A673 (cell line): Measurements from ENCODE around the gene LAMA2. TPM values are rescaled to one million over a fixed set of nuclear protein-coding genes. Genes with fewer than 3 reads are reported as not detected.
A peak's percentile ranks its signal among the peaks of the same experiment; 100 is the strongest.

ENCODE experiments used
- BruUV-seq: library from RNA; stranded (reverse); fragments of 400-500 nt; replicated peaks from 2 replicates; lab custom pipeline; 2021; lab: Mats Ljungman, UMichigan
- CTCF ChIA-PET: fragments of 300-600 bp; sonication (Branson Sonifier 250); formaldehyde crosslinking; loops from one replicate; lab custom pipeline; 2022; ENCODE audit warnings: antibody characterized with exemption; lab: Charles Lee
- POLR2A ChIA-PET: fragments of 300-600 bp; sonication (Branson Sonifier 250); formaldehyde crosslinking; loops from one replicate; lab custom pipeline; 2022; ENCODE audit warnings: antibody characterized with exemption; ENCODE audit not compliant: low non-redundant PET; lab: Charles Lee
- DNase-seq: peaks from one replicate; pipeline ENCODE4 v3.0.0-alpha.2; 2015; ENCODE audit warnings: low spot score
- H3K27ac ChIP-seq: fragments of 200-600 bp; sonication (generic); 2 replicates; pipeline ENCODE4 v1.5.1; 2016; ENCODE audit warnings: mixed run types, low read depth, mild to moderate bottlenecking, mixed read lengths, antibody characterized with exemption, low read length; ENCODE audit not compliant: poor library complexity, severe bottlenecking
- H3K27me3 ChIP-seq: fragments of 200-600 bp; sonication (generic); replicated peaks from 2 replicates; pipeline ENCODE4 v1.6.1; 2017; ENCODE audit warnings: mixed run types, low read depth, mild to moderate bottlenecking, mixed read lengths, antibody characterized with exemption, low read length; ENCODE audit not compliant: insufficient read depth, poor library complexity
- H3K36me3 ChIP-seq: fragments of 200-600 bp; sonication (generic); 2 replicates; pipeline ENCODE4 v1.6.1; 2016; ENCODE audit warnings: mixed run types, mild to moderate bottlenecking, mixed read lengths, antibody characterized with exemption, low read length; ENCODE audit not compliant: insufficient read depth, poor library complexity, severe bottlenecking
- H3K4me1 ChIP-seq: fragments of 200-600 bp; sonication (generic); 2 replicates; pipeline ENCODE4 v1.6.1; 2017; ENCODE audit warnings: mixed run types, mild to moderate bottlenecking, mixed read lengths, antibody characterized with exemption, low read length; ENCODE audit not compliant: insufficient read depth, poor library complexity, severe bottlenecking
- H3K4me3 ChIP-seq: fragments of 200-600 bp; sonication (generic); 2 replicates; pipeline ENCODE4 v1.5.1; 2016; ENCODE audit warnings: low read depth, mixed run types, mild to moderate bottlenecking, mixed read lengths, low read length; ENCODE audit not compliant: poor library complexity, severe bottlenecking
- H3K9me3 ChIP-seq: fragments of 200-600 bp; sonication (generic); 2 replicates; pipeline ENCODE4 v1.6.1; 2016; ENCODE audit warnings: mixed run types, low read depth, mild to moderate bottlenecking, mixed read lengths, antibody characterized with exemption, low read length; ENCODE audit not compliant: poor library complexity, severe bottlenecking
- EZH2 ChIP-seq: fragments of 200-600 bp; sonication (generic); IDR thresholded peaks from 2 replicates; pipeline ENCODE4 v1.6.1; 2017; ENCODE audit warnings: borderline replicate concordance, low read depth, mild to moderate bottlenecking, mixed read lengths, antibody characterized with exemption, low read length; ENCODE audit not compliant: poor library complexity, severe bottlenecking
- intact Hi-C: fragments of 100-400 bp; cut with micrococcal nuclease; formaldehyde crosslinking; loops from one replicate; pipeline ENCODE4 v1.10.0; 2022; ENCODE audit not compliant: unreplicated experiment
- total RNA-seq: library from RNA; stranded (reverse); gene quantifications from 2 replicates; pipeline ENCODE4 v1.2.3, GENCODE V29; 2021
- TF ChIP-seq, protein P1 (sequence below): fragments of 300-800, 200-600 bp; sonication (generic); conservative IDR thresholded peaks from 2 replicates; pipeline ENCODE4 v1.5.1; 2017; ENCODE audit warnings: low read depth, mild to moderate bottlenecking, antibody characterized with exemption, low read length, moderate library complexity, mixed read lengths

Gene LAMA2
- total RNA-seq, 1 experiment from 2014 or later: 2.2 TPM

DNA sequence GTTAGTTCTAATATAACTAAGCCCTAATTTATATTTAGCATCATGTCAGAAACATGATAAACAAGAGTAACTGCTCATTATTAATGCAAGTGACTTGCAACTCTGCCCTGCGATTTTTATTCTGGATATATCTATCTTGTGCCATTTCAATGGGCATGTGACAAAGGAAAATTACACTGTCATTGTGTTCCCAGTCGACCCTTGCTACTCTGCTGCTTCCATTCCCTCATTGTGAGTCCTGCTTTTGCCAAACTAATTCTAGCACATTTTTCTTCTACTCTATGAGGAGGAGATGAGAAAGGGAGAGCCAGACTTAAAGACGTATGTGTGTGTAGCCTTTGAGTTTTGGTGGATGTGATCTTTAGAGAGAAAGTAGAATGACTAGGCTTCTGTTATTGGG is 551.2 kb downstream of the LAMA2 start:
- no peak overlapping the region for H3K4me3 ChIP-seq
- H3K36me3 ChIP-seq: no peaks in the 10 kb centered on the region
- TF ChIP-seq, protein P1, sequence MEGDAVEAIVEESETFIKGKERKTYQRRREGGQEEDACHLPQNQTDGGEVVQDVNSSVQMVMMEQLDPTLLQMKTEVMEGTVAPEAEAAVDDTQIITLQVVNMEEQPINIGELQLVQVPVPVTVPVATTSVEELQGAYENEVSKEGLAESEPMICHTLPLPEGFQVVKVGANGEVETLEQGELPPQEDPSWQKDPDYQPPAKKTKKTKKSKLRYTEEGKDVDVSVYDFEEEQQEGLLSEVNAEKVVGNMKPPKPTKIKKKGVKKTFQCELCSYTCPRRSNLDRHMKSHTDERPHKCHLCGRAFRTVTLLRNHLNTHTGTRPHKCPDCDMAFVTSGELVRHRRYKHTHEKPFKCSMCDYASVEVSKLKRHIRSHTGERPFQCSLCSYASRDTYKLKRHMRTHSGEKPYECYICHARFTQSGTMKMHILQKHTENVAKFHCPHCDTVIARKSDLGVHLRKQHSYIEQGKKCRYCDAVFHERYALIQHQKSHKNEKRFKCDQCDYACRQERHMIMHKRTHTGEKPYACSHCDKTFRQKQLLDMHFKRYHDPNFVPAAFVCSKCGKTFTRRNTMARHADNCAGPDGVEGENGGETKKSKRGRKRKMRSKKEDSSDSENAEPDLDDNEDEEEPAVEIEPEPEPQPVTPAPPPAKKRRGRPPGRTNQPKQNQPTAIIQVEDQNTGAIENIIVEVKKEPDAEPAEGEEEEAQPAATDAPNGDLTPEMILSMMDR: no peak
- TF ChIP-seq EZH2: no peak
- no peaks in the 10 kb centered on the region for H3K9me3 ChIP-seq
- POLR2A ChIA-PET: no interaction called here
- DNase-seq: no peak
- H3K4me1 ChIP-seq: no peaks in the 10 kb centered on the region
- H3K27me3 ChIP-seq: no peaks in the 10 kb centered on the region
- CTCF ChIA-PET: no interaction called here
- H3K27ac ChIP-seq: no peak overlapping the region
- intact Hi-C loops: no loop called here
- no TSS peak for BruUV-seq

DNA sequence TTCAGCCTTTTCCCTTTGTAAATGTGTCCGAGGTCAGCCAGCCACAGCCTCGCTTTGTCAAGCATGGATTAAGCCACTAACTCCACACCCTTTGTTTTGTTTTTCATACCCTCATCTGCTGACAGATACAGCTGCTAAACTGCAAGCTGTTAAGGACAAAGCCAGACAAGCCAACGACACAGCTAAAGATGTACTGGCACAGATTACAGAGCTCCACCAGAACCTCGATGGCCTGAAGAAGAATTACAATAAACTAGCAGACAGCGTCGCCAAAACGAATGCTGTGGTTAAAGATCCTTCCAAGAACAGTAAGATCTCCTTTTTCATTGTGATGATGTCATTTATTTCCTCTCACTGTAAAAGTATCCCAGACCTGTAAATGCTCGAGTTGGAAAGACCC is 557.8 kb downstream of the LAMA2 start:
- H3K27ac ChIP-seq: no peak overlapping the region
- peak; percentile 15 for DNase-seq
- POLR2A ChIA-PET: no interaction called here
- H3K4me3 ChIP-seq: no peak overlapping the region
- no peaks in the 10 kb centered on the region for H3K36me3 ChIP-seq
- no peaks in the 10 kb centered on the region for H3K27me3 ChIP-seq
- H3K9me3 ChIP-seq: no peaks in the 10 kb centered on the region
- CTCF ChIA-PET: no interaction called here
- TF ChIP-seq, protein P1: no peak
- TF ChIP-seq EZH2: no peak
- no TSS peak for BruUV-seq
- no peaks in the 10 kb centered on the region for H3K4me1 ChIP-seq
- intact Hi-C loops: no loop called here

DNA sequence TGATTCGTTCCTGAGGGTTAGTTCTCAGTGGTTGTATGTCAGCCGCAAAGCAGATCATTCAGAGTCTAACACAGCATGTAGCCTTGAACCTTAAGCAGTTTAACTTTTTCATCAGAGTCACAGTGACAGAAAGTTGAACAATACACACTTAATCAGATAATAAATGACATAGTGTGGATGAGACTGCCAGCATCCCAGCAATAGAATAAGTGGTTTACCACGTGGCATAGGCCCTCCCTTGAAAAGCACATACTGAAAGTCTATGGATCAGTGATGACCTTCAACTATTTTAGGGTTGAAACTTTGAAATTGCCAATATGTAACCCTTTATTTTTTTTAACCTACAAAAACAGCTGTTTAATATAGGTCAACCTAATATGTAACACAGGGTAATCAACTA is 561.7 kb downstream of the LAMA2 start:
- ChIA-PET POLR2A (no interaction called here), CTCF (no interaction called here)
- H3K36me3 ChIP-seq: no peaks in the 10 kb centered on the region
- TF ChIP-seq EZH2: no peak
- TF ChIP-seq, protein P1: no peak
- no peak for DNase-seq
- H3K4me1 ChIP-seq: peaks cover 7% of the 10 kb centered on the region
- H3K9me3 ChIP-seq: no peaks in the 10 kb centered on the region
- intact Hi-C loops: no loop called here
- no peaks in the 10 kb centered on the region for H3K27me3 ChIP-seq
- H3K27ac ChIP-seq: no peak overlapping the region
- BruUV-seq: no TSS peak
- H3K4me3 ChIP-seq: no peak overlapping the region
